Measurements from ENCODE around the gene C19orf73.

Gene C19orf73

DNA sequence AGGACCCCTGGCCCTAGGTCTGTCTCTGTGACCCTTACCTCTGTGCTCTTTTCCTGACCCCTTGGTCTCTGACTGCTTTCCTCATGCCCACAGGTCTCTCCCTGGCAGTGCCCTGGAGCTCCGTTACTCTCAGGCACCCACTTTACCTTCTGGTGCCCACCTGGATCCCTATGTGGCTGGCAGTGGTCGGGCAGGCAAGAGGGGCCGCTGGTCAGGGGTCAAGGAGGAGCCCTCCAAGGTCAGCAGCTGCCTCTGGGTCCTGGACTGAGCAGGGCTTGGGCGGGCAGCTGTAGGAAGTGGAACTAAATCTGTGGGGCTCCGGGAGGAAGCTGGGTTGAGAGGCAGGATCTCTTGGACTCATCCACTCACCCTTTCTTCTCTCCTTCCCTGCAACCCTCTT is 16.7 kb upstream of the C19orf73 start:
- DNase-seq (ENCODE audit: low spot score): no peak
- TF ChIP-seq, protein P1, sequence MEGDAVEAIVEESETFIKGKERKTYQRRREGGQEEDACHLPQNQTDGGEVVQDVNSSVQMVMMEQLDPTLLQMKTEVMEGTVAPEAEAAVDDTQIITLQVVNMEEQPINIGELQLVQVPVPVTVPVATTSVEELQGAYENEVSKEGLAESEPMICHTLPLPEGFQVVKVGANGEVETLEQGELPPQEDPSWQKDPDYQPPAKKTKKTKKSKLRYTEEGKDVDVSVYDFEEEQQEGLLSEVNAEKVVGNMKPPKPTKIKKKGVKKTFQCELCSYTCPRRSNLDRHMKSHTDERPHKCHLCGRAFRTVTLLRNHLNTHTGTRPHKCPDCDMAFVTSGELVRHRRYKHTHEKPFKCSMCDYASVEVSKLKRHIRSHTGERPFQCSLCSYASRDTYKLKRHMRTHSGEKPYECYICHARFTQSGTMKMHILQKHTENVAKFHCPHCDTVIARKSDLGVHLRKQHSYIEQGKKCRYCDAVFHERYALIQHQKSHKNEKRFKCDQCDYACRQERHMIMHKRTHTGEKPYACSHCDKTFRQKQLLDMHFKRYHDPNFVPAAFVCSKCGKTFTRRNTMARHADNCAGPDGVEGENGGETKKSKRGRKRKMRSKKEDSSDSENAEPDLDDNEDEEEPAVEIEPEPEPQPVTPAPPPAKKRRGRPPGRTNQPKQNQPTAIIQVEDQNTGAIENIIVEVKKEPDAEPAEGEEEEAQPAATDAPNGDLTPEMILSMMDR (IDR thresholded peaks at IDR 0.05; ENCODE audit: extremely low read depth, missing control alignments): no peak

DNA sequence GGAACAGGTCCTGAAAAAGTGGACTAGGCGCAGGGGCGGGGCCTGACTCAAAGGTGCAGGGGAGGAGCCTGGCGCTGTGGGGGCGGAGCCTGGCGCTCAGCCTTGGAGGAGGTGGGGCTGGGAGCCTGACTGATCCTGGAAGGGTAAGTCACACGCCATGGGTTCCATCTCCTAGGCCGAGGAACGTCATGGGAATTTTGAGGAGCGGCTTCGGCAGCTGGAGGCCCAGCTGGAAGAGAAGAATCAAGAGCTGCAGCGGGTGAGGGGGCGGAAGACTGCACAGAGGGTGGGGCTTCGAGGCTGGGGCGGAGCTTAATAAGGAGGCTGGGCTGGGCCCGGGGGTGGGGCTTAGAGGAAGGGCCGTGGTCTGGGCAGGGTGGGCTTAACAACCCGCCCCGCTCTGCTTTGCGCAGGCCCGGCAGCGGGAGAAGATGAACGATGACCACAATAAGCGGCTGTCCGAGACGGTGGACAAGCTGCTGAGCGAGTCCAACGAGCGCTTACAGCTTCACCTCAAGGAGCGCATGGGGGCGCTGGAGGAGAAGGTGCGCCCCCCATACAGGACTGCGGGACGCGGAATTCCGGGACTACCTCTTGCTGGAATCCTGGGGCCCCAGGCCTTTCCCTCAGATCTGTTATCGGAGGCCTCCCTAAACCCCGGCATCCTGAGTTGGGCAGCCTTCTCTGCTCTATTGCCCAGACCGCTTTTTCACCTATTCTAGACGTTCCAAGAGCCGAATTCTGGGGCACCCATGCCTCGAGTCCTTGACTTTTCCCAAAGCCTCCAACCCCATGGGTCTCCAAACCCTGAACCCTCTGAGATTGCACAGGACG is 14.9 kb upstream of the C19orf73 start:
- TF ChIP-seq, protein P1 (IDR thresholded peaks at IDR 0.05; ENCODE audit: extremely low read depth, missing control alignments): no peak
- no peak for DNase-seq (ENCODE audit: low spot score)

DNA sequence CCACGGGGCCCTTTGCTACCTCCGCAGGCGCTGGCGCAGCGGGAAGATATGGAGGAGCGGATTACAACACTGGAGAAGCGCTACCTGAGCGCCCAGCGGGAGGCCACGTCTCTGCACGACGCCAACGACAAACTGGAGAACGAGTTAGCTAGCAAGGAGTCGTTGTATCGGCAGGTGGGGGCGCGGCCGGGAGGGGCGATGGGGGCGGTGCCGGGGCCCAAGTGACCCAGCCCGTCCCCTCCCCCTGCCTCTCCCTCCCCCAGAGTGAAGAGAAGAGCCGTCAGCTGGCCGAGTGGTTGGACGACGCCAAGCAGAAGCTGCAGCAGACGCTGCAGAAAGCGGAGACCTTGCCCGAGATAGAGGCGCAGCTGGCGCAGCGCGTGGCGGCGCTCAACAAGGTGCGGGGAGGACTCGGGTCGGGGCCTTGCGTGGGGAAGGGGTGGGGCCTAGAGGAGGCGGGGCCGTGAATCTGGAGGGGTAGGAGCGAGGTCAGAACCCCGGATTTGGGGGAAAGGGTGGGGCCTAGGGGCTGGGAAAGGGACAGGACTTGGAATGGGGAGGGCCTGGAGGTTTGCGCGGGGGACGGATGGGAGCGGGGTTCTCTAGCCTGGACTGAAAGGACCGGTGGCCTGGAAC is 14.1 kb upstream of the C19orf73 start:
- no peak for DNase-seq (ENCODE audit: low spot score)
- TF ChIP-seq, protein P1 (IDR thresholded peaks at IDR 0.05; ENCODE audit: extremely low read depth, missing control alignments): no peak

DNA sequence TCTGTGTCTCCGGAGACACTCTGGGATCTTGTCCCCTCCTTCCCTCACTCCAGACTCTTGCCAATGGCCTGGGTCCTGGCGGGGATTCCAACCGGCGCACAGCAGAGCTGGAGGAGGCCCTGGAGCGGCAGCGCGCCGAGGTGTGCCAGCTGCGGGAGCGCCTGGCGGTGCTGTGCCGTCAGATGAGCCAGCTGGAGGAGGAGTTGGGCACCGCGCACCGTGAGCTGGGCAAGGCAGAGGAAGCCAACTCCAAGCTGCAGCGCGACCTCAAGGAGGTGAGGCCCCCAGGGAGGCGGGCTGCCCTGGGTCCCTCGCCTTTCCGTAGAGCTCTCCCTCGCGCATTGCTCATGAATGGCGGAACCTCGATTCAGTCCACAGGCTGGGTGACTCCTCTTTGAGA is 11.4 kb upstream of the C19orf73 start:
- DNase-seq (ENCODE audit: low spot score): no peak
- TF ChIP-seq, protein P1 (IDR thresholded peaks at IDR 0.05; ENCODE audit: extremely low read depth, missing control alignments): no peak

DNA sequence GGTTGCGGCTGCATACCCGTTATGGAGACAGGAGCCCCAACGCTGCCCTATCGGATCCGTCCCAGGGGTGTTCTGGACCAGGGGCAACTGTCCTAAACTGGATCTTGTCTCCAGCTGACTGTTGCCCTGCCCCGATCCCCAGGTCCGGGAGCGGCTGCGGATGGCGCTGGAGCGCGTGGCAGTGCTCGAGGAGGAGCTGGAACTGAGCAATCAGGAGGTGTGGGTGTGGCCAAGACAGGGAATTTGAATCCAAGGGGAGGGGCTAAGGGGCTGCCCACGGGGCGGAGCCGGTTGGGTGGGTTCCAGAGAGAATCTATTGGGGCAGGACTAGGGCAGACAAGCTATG is 10.3 kb upstream of the C19orf73 start:
- no peak for DNase-seq (ENCODE audit: low spot score)
- TF ChIP-seq, protein P1 (IDR thresholded peaks at IDR 0.05; ENCODE audit: extremely low read depth, missing control alignments): no peak

DNA sequence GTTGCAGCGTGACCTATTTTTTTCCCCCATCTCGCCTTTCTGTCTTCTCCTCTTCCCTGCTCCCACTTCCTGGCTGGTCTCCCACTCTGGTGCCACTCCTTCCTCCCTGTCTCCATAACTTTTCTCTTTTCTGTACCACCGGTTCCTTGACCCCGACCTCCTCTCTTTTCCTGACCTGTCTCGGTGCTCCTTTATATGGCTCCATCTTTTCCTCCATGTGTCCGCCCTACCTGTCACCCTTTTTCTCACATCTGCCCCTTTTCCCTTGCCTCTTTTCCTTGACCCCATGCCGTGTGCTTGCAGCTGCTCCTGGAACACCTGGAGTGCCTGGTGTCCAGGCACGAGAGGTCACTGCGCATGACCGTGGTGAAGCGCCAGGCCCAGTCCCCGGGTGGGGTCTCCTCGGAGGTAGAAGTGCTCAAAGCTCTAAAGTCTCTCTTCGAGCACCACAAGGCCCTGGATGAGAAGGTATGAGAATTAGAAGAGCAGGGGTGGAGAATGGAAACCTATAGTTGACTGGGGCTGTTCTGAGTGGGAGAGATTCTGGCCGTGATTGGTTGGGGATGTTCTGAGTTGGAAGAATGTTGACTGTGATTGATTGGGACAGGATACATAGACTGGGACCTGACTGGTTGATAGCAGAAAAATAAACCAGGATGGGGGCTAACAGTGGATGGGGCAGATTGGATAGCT is 9.7 kb upstream of the C19orf73 start:
- TF ChIP-seq, protein P1 (IDR thresholded peaks at IDR 0.05; ENCODE audit: extremely low read depth, missing control alignments): no peak
- DNase-seq (ENCODE audit: low spot score): no peak
